NCI-H526 (cell line): Measurements from ENCODE around the gene LPAR5.

Experiments used
- DNase-seq, 2 experiments: peaks; one replicate each; lab custom pipeline; 2025; lab: John Stamatoyannopoulos, UW

LPAR5 gene

DNA sequence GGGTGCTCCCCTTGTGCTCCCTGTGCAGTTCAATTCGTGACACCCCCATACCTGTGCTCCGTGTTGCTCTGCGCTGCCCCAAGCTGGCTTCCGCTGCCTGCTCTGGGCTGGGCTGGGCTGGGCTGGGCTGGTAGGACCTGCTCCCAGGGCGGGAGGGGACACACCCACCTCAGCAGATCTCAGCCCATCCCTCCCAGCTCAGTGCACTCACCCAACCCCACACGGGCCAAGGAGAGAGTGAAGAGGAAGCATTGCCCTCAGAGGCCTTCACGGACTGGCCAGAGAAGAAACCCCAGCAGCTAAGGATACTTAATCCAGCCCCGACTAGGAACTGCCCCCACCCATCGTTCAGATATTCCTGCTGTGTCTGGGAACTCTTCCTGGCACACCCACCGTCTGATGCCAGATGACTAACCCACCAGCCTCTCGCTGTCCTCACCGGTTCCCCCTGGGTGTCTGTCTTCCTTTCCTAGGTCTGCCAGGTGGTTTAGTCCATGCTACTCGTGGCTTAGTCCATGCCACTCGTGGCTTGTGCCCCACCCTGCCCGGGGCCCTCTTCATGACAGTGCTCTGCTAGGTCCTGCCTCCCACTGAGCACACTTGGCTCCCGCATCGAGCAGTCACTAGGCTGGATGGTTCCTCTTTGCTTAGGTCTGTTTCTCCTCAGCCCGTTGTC is at the start of gene LPAR5:
Gene LPAR5, minus strand, starts transcription at position 104 of the 676 bp plus-strand sequence. CDS start 14,711 bp downstream, outside the sequence.
- DNase-seq: peak in 1 of 2 experiments; percentile 45

DNA sequence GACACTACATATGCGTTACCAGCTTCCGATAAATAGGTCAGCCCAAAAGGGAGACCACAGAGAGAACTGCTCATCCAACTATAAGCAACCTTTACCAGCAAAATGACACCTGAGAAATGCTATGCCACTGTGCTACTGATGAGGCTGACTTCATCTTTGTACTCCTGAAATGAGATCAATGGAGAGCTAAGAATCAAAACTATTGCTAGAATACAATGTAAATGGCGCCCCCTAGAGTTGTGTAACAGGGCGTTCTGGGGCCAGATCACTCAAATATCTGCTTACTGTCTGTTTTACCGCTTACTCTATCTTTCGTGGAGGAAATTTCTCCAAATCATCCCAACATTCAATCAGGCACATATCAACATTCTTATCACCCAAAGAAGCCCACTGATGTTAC is 48.9 kb upstream of the LPAR5 start:
- peak; percentile 20 to 55 for DNase-seq

DNA sequence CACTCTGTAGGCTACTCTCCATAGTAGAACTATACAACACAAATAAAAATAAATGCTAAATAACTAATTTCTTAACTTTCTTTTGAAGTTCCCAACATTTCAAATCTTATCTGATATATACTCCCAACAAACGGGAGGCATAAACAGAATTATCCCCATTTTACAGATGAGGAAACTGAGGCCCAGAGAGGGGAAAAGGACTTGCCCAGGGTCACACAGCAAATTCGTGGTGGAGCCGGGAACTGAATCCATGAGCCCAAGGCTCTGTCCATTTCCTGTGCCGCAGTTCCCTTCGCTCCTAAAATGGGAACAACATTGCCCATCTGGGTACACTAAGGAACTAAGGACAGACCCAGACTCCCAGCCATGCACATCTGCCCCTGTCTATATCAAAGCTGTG is 41.2 kb upstream of the LPAR5 start:
- DNase-seq: no peak

DNA sequence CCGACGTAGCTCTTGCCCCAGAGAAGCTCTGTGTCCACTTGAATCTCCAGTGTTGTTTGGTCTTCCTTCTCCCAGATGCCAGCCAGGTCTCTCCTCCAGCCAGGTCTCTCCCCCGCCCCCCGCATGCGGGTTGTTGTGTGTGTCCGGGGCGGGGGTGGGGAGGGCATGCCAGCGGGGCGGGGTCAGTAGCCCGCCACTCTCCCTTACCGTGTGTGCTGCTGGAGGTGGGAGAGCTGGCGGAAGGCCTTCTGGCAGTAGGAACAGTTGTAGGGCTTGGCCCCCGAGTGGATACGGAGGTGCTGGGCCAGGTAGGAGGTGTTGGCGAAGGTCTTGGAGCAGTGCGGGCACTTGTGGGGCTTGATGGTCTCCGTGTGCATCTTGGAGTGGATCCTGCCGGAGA is 36.4 kb upstream of the LPAR5 start:
- no peak for DNase-seq

DNA sequence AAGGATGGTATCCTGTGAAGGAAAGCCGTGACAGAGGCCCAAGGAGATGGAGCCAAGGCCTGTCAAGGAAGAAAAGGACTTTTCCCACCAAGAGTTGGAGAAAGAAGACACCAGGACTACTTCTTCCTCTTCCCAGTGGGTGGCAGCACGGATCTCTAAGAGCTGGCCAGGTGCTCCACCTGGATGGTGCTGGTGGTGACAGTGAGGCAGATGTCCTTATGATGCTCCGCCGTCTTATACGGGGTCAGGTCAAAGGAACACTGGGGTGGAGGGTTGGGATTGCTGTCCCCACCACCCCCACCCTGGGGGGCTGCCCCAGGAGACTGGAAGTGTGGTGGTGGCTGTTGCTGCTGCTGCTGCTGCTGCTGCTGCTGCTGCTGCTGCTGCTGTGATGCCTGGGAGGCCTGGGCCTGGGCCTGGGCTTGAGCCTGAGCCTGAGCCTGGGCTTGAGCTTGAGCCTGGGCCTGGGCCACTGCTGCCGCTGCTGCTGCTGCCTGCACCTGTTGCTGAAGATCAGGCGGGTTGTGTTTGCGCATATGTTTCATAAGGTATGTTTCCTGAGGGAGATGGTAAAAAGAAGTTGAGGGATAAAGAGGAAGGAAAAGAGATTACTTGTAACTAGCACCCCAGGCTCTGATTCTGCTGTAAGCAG is 31.9 kb upstream of the LPAR5 start:
- peak in 1 of 2 experiments; percentile 54 for DNase-seq

DNA sequence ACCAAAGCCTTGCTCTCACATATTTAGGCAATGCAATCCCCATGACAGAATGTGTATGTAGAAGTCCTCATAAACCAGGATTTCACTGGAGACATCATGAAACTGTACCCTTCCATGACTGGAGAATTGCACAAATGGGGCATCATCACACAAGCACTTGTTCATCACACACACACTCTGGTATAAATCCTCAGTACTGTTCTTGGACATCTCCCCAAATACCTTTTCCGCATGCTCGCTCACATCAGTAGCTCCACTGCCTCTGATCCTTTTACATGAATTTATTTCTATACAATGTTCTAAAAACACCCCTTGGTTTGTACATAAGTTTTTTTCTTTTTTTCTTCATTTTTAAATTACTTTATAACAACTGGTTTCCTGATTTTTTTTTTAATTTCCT is 30.5 kb upstream of the LPAR5 start:
- DNase-seq: no peak

DNA sequence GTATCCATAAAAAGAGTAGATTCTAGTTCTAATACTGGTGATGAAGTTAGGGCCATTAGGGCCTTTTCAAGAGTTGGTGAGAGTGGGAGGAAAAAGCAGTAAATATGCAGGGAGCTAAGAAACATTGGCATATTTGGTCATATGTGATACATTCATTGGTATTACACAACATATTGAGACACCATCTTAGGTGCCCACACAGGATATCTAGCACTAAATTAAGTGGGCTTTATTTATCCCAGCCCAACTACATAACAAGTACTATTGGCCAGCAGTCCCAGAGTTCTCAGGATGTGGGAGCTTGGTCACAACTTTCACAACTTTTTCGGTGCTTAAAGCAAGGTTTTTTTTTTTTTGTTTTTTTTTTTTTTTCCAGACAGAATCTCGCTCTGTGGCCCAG is 29.1 kb upstream of the LPAR5 start:
- DNase-seq: no peak

DNA sequence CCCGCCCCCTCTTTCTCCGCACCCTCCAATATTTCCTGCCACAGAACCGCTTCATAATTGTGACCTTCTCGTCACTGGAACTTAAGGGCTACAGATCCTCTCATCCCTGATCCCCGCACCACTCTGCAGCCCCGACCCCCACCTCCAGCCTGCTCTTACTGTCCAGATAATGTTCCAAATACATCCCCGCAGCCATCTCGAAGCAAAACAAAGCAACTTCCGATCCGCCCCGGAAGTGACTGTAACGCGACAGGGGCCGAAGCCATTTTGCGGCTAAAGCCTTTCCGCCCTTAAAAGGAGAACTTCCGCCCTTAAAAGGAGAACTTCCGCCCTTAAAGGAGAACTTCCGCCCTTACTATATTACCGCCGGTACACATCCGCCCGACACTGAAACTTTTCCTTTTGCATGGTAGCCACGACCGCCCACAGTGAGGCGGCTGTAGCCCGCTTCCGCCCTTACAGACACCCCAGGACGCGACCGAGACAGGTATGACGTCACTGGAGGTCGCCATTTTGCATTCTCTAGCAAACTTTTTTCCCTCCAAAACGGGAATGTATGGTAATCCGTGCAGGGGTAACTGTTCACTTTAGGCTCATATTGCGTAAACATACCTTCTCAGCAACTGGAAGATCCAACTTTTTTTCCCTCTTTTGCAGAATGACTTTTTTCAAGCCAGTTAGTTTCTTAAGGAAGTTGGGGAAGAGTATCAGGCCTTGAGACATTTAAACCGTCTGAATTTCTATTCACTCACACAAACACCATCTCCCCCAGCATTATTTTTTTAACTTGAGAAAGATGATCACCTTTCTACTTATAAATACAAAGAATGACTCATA is 27.4 kb upstream of the LPAR5 start, which contains the start of gene ING4:
Gene ING4, minus strand, starts transcription at position 214 of the 837 bp plus-strand sequence. Its CDS starts 18 bp downstream, at position 196.
- DNase-seq: peak; percentile 99

DNA sequence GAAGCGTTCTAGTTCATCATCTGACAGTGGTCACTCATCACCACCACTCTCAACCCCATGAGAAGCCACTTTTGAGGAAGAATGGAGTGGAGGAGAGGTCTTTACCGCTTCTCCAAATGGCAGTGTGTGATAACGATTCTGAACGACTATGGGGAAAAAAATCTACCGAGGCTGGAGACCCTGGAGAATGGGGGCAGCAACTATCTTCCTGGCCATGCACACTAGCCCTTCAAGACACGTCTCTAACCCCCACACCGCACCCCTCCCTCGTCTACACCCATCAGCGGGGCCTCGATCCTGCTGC is 26.8 kb upstream of the LPAR5 start:
- no peak for DNase-seq

DNA sequence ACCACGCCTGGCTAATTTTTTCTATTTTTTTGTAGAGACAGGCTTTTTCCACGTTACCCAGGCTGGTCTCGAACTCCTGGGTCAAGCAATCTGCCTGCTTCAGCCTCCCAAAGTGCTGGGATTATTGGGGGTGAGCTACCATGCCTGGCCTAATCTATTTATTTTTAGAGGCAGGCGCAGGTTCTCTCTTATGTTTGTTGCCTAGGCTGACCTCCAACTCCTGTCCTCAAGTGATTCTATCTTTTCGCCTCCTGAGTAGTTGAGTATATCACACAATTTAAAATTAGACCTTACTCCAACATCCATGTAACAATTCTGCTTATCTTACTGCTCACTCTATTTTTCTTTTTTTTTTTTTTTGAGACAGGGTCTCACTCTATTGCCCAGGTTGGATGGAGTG is 18.2 kb upstream of the LPAR5 start:
- no peak for DNase-seq

DNA sequence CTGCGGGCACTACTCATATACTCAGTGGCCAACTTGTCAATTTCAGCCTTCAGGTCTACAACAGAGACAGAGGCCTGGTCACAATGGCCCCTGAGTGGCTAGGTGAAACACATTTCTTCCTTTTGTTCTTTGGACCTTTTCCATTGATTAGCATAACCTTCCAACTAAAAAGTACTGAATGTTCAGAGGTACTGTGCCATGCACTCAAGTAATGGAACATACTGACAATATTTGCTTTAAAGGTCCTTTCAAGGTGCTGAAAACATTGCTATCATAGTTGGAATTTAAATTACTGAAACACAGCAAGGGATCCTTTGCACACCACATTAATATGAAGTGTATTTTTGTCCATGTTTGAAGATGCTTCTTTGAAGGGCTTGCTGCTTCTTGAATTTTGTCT is 17.6 kb upstream of the LPAR5 start:
- DNase-seq: no peak

DNA sequence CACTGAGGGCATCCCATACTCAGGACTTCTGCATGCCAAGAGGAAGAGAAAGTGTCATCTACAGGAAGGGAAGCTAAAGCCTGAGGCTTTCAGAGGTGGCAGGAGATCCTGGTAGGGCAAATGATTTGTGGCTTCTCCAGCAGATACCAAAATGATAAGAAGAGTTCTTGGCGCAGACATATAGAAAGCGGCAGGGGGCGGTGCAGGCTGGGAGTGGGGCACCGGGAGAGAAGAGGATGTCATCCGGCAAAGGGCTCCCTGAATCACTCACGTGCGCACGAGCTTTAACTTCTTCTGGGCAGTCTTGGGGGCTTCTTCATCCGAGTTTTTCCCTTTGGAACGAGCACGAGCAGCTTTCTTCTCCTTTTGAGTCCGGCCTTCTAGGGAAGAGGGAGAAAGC is 16.6 kb upstream of the LPAR5 start:
- DNase-seq: no peak

DNA sequence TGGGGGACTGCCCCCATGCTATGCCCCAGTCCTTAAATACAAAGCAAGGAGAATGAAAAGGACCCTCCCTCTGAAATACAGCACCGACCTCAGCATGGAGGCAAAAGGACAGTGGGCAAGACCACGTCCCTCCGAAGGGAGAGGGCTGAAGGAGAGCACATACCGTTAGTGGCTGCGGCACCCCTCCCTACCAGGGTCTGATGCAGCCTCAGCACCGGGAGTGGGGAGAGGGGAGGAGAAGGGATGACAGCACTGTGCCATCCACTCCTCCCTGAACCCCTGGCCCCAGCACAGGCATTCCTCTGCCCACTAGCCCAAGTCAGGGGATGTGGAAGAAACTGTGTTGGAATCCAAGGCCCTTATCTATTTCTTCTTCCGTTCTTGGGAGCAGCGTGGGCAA is 15.1 kb upstream of the LPAR5 start:
- no peak for DNase-seq

DNA sequence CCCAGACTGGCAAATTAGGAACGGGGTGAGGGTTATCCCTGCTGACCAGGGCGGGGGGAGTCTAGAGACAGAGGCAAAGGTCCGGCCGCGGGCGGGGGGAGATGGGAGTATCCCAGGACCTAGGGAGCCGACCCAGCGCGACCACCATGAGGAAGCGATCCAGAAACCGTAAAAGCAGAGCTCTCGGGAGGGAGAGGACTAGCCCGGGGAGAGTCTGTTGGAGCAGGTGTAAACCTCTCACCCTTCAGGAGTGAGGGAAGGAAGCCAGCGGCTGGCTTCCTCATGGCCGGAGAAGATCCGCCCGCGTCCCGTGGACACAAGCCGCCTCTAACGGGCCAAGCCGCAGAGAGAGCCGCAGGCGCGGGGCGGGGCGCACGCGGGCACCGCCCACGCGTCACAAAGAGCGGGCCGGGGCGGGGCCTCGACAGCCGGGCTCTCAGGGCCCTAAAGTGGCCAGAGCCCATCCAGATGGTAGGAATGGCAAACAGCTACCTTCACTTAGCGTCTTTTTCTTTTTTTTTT is 11.4 kb upstream of the LPAR5 start, which contains the start of gene ACRBP:
Gene ACRBP, minus strand, starts transcription at position 350 of the 522 bp plus-strand sequence. Its CDS starts 66 bp downstream, at position 284.
- DNase-seq: peak in 1 of 2 experiments; percentile 84

DNA sequence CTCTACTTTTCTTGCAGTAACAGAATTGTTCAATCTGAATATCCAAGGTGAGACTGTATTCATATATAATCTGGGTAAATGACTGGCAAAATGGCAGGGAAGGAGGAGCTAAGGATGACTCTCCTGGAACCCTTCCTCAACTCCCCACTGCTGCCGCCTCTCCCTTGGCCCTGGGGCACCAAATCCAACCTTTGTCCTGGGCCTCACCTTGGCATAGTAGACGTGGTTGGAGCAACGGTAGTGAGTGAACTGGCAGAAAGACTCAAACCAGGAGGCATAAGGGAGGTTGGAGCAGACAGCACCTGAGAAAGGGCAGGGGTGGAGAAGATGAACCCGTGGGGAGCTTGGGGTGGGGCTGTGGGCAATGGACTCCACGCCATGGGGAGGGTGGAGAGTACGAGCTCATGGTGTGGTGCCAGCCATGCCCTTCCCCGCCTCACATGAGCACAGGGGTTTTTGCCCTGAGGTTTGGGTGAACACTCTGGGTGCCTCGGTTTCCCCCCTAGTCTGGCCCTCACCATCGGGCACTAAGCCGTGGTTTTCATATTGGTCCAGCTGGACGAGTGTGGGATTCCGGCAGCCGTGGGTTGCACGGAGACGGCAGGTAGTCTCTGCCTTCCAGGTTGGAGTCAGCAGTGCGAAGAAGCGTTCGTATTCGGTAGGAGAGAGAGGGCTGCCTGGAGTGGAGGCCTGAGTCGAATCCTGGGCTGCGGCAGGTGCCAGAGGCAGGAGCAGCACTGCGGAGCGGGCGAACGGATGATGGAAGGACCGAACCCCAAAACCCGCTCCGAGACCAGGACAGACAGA is 10.7 kb upstream of the LPAR5 start:
- peak in 1 of 2 experiments; percentile 26 for DNase-seq

DNA sequence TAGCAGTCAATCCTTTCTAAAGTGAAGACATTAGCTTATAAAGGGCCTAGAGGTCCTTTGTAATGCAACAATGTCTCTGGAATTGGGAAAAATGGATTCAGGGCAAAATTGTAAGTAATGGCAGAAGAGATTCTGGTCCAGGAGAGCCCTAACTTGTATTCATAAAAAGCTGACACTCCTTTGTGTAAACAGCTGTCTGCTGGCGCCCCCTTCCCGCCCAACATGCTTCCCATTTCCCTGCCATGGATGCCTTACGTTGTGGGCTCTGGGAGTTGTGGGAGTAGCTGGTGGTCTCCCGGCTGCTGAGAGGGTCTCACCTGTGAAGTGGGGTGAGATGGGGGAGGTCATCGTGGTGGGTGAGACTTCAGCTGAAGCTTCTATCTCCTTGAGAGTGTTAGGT is 9.1 kb upstream of the LPAR5 start:
- DNase-seq: peak in 1 of 2 experiments; percentile 36

DNA sequence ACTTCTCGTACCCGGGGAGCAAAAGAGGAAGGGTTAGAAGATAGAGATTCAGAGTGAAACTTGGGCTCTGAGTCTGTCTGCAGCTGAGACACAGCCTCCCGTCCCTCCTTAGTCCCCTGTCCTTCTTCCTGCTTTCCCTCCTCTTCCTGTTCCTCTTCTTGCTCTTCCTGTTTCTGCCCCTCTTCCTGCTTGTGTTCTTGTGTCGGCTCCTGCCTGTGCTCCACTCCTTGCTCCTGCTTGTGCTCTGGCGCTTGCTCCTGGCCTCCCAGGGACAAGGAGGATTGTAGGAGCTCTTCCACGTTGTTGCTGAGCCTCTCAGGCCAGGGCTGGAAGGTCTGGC is 8.5 kb upstream of the LPAR5 start:
- no peak for DNase-seq

DNA sequence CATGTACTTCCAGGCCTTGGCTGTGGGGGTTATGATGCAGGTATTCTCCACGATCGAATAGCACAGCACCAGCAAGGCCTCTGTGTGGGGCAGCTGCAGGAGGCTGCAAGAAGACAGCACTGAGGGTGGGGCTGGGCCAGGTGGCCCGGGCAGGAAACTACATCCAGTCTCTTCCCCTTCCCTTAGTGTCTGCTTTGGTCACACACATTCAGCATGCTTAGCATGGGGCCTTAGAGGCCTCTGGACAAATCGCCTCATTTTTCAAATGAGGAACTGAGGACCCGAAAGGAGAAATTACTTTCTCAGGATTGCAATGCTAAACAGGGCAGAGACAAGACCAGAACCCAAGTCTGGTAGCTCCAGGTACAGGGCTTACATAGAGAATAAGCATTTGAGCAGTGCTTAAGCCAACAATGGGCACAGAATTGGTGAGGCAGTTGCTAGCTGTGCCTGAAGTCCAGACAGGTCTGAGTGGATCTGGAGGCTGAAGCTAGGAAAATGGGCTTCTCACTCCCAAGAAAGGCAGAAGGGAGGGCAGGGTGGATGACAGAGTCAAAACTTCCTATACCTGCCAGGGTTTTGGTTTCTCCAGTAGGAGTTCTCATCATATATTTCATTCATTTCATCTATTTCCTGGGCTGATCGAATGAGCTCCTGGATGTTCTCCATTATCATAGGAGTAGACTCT is 8.0 kb upstream of the LPAR5 start:
- DNase-seq: no peak

DNA sequence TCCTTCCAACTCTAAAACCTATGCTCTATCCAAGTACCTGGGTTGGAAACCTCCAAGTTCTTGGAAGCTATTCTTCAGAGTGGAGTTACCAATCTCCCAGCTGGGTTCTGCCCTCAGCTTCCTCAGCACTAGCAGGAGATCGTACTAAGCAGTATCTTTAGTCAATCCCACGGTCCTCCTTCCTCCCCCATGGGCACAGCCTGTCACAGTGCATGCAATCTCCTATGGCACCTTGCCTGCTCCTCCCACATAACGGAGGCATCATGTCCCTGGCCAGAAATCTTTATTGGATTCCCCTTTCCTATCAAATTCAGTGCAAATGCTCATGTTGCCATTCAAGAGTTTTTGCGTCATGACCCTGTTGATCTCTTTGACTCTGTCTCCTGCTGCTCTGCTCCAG is 5.4 kb upstream of the LPAR5 start:
- DNase-seq: no peak

DNA sequence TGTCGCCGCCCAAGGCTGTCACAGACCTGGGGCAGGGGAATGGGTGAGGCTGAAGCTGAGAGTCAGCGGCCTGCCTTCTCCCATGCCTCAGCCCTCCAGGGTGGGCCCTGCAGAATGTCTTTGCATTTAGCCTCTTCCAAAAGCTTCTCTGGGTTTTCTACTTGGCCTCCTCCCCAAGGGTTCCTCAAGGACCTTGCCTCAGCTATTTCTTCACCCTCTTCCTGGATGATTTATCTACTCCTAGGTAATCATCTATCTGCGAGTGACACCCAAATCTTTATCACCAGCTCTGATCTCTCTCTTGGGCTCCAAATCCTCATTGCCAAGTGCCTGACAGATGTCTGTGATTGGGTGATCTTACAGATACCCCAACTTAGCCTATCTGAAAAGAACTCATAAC is 4.7 kb upstream of the LPAR5 start:
- DNase-seq: no peak

DNA sequence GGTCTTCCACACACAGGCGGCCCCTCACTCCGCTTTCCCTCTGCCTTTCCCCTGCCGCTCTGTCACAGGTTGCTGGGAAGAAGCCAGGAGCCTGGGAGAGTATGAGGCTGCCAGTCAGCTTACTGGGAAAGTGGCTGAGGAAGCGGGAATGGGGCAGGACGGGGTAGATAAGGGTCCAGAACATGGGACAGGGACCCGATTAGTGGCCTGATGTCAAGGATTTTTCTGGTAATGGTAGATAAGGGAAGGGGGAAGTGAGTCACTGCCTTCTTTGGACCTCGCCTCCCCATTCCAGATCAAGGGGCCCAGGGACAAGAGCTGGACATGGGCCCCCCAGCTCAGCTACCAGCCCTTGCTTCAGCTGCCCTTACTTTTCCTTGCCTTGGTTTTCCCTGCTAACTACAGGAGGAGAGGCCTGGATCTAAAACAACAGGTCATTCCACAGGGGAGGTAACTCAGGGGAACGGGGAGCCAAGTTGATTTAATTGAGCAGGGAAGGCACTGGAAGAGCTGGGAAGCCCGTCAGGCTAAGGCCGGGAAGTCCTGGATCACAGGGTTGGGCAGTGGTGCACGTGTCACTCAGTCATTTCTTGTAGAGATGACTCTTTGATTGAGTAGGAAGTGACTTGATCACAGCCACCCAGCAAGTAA is 3.5 kb upstream of the LPAR5 start:
- no peak for DNase-seq
